Neural progenitor cell (in vitro differentiated cells): ENCODE measurements around the gene PITPNM1.

Source experiments
- EZH2 ChIP-seq: fragments of 200-600 bp; sonication (generic); IDR thresholded peaks from 2 replicates; pipeline ENCODE4 v1.6.1; 2017; ENCODE audit warnings: antibody characterized with exemption, mild to moderate bottlenecking, moderate library complexity
- TF ChIP-seq, protein P1 (sequence below): fragments of 200-600 bp; sonication (generic); IDR thresholded peaks from 2 replicates; pipeline ENCODE4 v1.5.1; 2017; ENCODE audit warnings: antibody characterized with exemption, mild to moderate bottlenecking

DNA sequence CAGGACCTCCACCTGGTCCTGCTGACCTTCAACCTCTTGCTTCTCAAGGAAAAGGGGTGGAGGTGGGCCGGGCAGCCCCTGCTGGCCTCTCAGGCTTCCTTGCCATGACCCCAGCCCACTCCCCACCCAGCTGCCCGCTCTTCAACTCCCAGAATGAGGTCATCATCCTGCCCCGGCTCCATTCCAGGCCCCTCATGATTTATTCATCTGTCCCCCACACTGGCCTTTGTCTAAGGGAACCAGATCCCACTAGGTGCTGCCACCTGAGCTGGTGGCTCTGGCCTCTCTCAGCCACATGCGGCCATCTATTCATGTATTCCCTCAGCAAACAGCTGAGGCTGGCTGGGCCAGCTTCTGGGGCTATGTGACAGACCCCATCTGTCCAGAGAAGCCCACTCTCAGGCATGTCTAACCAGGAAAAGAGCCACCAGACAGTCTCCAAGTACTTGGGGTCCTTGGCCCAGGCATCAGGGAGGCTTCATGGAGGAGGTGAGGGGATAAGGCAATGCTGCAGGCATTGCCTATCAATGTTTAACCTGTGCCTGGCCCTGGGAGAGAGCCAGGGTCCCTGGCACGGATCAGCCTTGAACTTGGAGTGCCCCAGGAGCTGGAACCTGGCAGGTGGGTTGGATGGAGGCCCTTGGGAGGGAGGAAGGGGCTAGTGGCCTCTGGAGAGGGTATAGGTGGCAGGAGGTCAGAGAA lies 20.3 kb upstream of the PITPNM1 start:
- TF ChIP-seq, protein P1, sequence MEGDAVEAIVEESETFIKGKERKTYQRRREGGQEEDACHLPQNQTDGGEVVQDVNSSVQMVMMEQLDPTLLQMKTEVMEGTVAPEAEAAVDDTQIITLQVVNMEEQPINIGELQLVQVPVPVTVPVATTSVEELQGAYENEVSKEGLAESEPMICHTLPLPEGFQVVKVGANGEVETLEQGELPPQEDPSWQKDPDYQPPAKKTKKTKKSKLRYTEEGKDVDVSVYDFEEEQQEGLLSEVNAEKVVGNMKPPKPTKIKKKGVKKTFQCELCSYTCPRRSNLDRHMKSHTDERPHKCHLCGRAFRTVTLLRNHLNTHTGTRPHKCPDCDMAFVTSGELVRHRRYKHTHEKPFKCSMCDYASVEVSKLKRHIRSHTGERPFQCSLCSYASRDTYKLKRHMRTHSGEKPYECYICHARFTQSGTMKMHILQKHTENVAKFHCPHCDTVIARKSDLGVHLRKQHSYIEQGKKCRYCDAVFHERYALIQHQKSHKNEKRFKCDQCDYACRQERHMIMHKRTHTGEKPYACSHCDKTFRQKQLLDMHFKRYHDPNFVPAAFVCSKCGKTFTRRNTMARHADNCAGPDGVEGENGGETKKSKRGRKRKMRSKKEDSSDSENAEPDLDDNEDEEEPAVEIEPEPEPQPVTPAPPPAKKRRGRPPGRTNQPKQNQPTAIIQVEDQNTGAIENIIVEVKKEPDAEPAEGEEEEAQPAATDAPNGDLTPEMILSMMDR, result no peak
- no peak for TF ChIP-seq EZH2
